NOMO-1 (cell line): ENCODE results near the gene PPP1R9A.

Source experiments
- DNase-seq, 2 experiments: peaks; one replicate each; lab custom pipeline; 2025; ENCODE audit not compliant: unreplicated experiment in 2 of 2; lab: John Stamatoyannopoulos, UW

The PPP1R9A gene

GRCh38 chr7:95246831-95247370, 339.5 kb downstream of the PPP1R9A start:
- DNase-seq, result peak; percentile 78 to 87

GRCh38 chr7:95250571-95250970, 343.2 kb downstream of the PPP1R9A start:
- no peak for DNase-seq

GRCh38 chr7:95251966-95252365, 344.6 kb downstream of the PPP1R9A start:
- no peak for DNase-seq

- DNase-seq, result no peak
These were observed 346.6 kb downstream of the PPP1R9A start for GRCh38 chr7:95253986-95254385.

GRCh38 chr7:95255691-95256090, 348.3 kb downstream of the PPP1R9A start:
- no peak for DNase-seq

GRCh38 chr7:95261895-95262415, 354.6 kb downstream of the PPP1R9A start:
- DNase-seq, result no peak

GRCh38 chr7:95262875-95263274, 355.5 kb downstream of the PPP1R9A start:
- no peak for DNase-seq

GRCh38 chr7:95263785-95264362, 356.5 kb downstream of the PPP1R9A start:
- DNase-seq, result no peak

GRCh38 chr7:95264363-95264891, 357.0 kb downstream of the PPP1R9A start:
- DNase-seq, result no peak

- no peak for DNase-seq
These were observed 358.2 kb downstream of the PPP1R9A start for GRCh38 chr7:95265634-95266033.

- DNase-seq, result no peak
These were observed 360.4 kb downstream of the PPP1R9A start for GRCh38 chr7:95267754-95268153.

GRCh38 chr7:95269640-95270039, 362.2 kb downstream of the PPP1R9A start:
- no peak for DNase-seq

- no peak for DNase-seq
These were observed 368.7 kb downstream of the PPP1R9A start for GRCh38 chr7:95276114-95276513.

GRCh38 chr7:95279417-95279816, 372.0 kb downstream of the PPP1R9A start:
- DNase-seq, result no peak

GRCh38 chr7:95286096-95286495, 378.7 kb downstream of the PPP1R9A start:
- DNase-seq, result no peak

- DNase-seq, result no peak
These were observed 382.9 kb downstream of the PPP1R9A start for GRCh38 chr7:95290166-95290830.

GRCh38 chr7:95295397-95295796, 388.0 kb downstream of the PPP1R9A start:
- no peak for DNase-seq

GRCh38 chr7:95296456-95296855, 389.1 kb downstream of the PPP1R9A start:
- no peak for DNase-seq

- DNase-seq, result no peak
These were observed 389.6 kb downstream of the PPP1R9A start for GRCh38 chr7:95297041-95297440.

GRCh38 chr7:95298091-95298490, 390.7 kb downstream of the PPP1R9A start:
- no peak for DNase-seq

- DNase-seq, result no peak
These were observed 395.9 kb downstream of the PPP1R9A start for GRCh38 chr7:95303013-95303905.
